Ishikawa (cell line): Measurements from ENCODE around the gene MARS1.

ENCODE experiments used
- CEBPB ChIP-seq: IDR thresholded peaks from 2 replicates; pipeline ENCODE4 v1.6.1; 2012
- EP300 ChIP-seq: IDR thresholded peaks from 2 replicates; pipeline ENCODE4 v1.6.1; 2012; ENCODE audit warnings: borderline replicate concordance
- FOXM1 ChIP-seq: IDR thresholded peaks from 2 replicates; pipeline ENCODE4 v1.6.1; 2012; ENCODE audit warnings: low read depth, borderline replicate concordance
- NFIC ChIP-seq: IDR thresholded peaks from 2 replicates; pipeline ENCODE4 v1.6.1; 2012
- RAD21 ChIP-seq: IDR thresholded peaks from 2 replicates; pipeline ENCODE4 v1.6.1; 2012; ENCODE audit warnings: low read depth
- TAF1 ChIP-seq: IDR thresholded peaks from 2 replicates; pipeline ENCODE4 v1.6.1; 2012; ENCODE audit warnings: low read depth, mild to moderate bottlenecking
- TCF12 ChIP-seq: IDR thresholded peaks from 2 replicates; pipeline ENCODE4 v1.6.1; 2012; ENCODE audit warnings: low read depth
- TF ChIP-seq, protein P1 (sequence below): IDR thresholded peaks from 2 replicates; pipeline ENCODE4 v1.6.1; 2012; ENCODE audit warnings: low read depth, mild to moderate bottlenecking
- TF ChIP-seq, protein P2 (sequence below): IDR thresholded peaks from 2 replicates; pipeline ENCODE4 v1.6.1; 2012

DNA sequence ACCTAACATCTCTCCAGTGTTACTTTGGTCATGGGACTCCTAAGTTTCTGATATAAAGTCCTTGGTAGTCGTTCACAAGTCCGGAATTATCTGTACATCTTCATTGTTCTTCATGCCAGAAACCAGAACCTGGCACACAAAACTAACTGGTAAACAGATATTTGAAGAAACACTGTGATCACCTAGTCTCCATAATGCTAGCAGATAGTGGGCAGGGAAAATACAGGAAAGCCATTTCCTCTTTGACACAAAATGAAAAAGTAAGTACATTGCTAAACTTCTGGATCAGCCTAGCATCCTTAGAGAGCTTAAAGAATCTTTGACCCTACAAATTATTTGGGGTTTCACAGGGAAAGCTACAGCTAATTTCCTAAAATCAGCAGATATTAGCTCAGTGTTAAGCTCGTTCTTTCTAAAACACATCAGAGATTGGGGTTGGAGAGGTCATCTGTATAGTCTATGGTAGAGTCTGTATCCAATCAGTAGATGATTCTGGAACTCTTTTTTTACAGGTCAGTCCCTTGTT is 27.6 kb downstream of the MARS1 start:
- no peak for TF ChIP-seq TCF12
- no peak for TF ChIP-seq FOXM1
- TF ChIP-seq TAF1: no peak
- no peak for TF ChIP-seq RAD21
- TF ChIP-seq, protein P1, sequence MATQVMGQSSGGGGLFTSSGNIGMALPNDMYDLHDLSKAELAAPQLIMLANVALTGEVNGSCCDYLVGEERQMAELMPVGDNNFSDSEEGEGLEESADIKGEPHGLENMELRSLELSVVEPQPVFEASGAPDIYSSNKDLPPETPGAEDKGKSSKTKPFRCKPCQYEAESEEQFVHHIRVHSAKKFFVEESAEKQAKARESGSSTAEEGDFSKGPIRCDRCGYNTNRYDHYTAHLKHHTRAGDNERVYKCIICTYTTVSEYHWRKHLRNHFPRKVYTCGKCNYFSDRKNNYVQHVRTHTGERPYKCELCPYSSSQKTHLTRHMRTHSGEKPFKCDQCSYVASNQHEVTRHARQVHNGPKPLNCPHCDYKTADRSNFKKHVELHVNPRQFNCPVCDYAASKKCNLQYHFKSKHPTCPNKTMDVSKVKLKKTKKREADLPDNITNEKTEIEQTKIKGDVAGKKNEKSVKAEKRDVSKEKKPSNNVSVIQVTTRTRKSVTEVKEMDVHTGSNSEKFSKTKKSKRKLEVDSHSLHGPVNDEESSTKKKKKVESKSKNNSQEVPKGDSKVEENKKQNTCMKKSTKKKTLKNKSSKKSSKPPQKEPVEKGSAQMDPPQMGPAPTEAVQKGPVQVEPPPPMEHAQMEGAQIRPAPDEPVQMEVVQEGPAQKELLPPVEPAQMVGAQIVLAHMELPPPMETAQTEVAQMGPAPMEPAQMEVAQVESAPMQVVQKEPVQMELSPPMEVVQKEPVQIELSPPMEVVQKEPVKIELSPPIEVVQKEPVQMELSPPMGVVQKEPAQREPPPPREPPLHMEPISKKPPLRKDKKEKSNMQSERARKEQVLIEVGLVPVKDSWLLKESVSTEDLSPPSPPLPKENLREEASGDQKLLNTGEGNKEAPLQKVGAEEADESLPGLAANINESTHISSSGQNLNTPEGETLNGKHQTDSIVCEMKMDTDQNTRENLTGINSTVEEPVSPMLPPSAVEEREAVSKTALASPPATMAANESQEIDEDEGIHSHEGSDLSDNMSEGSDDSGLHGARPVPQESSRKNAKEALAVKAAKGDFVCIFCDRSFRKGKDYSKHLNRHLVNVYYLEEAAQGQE: no peak
- no peak; the same call in 1 of the 2 replicates for TF ChIP-seq EP300
- TF ChIP-seq NFIC: no peak
- TF ChIP-seq, protein P2, sequence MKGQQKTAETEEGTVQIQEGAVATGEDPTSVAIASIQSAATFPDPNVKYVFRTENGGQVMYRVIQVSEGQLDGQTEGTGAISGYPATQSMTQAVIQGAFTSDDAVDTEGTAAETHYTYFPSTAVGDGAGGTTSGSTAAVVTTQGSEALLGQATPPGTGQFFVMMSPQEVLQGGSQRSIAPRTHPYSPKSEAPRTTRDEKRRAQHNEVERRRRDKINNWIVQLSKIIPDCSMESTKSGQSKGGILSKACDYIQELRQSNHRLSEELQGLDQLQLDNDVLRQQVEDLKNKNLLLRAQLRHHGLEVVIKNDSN: no peak
- TF ChIP-seq CEBPB: no peak
